H1 (cell line): ENCODE measurements around the gene SLC28A1. TPM values are rescaled to one million over a fixed set of nuclear protein-coding genes. Genes with fewer than 3 reads are reported as not detected.

Source experiments
- RNF2 ChIP-seq: fragments of 200-900, 300-1000 bp; sonication (generic); IDR thresholded peaks from 2 replicates; pipeline ENCODE4 v1.7.1; 2016; ENCODE audit warnings: borderline replicate concordance, low read depth, mild to moderate bottlenecking, antibody characterized with exemption, low read length; ENCODE audit not compliant: poor library complexity, severe bottlenecking; ENCODE audit errors: missing control alignments
- SAP30 ChIP-seq: fragments of 300-600 bp; sonication (generic); IDR thresholded peaks from 2 replicates; pipeline ENCODE4 v1.7.1; 2012; ENCODE audit warnings: low read length, moderate library complexity, mild to moderate bottlenecking, inconsistent platforms; ENCODE audit not compliant: insufficient read depth, insufficient replicate concordance
- SRF ChIP-seq: IDR thresholded peaks from 2 replicates; pipeline ENCODE4 v1.6.1; 2011; ENCODE audit warnings: mild to moderate bottlenecking, low read depth, low read length, moderate library complexity
- TCF12 ChIP-seq: IDR thresholded peaks from 2 replicates; pipeline ENCODE4 v1.6.1; 2011; ENCODE audit warnings: low read depth, mild to moderate bottlenecking, low read length
- polyA plus RNA-seq, 7 experiments: library from polyadenylated mRNA; depleted of rRNA in 3 of 7; stranded (reverse) in 5 of 7; unstranded in 2 of 7; fragments of >200 nt in 5 of 7; fragments of 200-250 nt in 2 of 7; gene quantifications; 1 replicate in 5 of 7; 2 replicates in 1 of 7; 4 replicates in 1 of 7; pipeline versions ENCODE4 v1.2.1 to v1.2.3, GENCODE V29; 2011 to 2013; ENCODE audit warnings: missing spikeins in 2 of 7, mixed read lengths in 2 of 7
- total RNA-seq: library from RNA; stranded (reverse); fragmentation: NEBNext Ultra II Directional; extraction: Animal tissue kit (Norgen Biotek cat#: 25700); gene quantifications from 2 replicates; pipeline ENCODE4 v1.2.1, GENCODE V29; 2021
- TF ChIP-seq, protein P1 (sequence below): fragments of 300-600 bp; sonication (generic); IDR thresholded peaks from 2 replicates; pipeline ENCODE4 v1.7.1; 2012; ENCODE audit warnings: low read length, moderate library complexity, mild to moderate bottlenecking, inconsistent platforms; ENCODE audit not compliant: insufficient replicate concordance

The SLC28A1 gene
- total and polyA plus RNA-seq, 2 of the 8 experiments (the other 6 are each of a cell fraction or from before 2014, with no cell fraction given): 0.09 TPM; not detected in 1

DNA sequence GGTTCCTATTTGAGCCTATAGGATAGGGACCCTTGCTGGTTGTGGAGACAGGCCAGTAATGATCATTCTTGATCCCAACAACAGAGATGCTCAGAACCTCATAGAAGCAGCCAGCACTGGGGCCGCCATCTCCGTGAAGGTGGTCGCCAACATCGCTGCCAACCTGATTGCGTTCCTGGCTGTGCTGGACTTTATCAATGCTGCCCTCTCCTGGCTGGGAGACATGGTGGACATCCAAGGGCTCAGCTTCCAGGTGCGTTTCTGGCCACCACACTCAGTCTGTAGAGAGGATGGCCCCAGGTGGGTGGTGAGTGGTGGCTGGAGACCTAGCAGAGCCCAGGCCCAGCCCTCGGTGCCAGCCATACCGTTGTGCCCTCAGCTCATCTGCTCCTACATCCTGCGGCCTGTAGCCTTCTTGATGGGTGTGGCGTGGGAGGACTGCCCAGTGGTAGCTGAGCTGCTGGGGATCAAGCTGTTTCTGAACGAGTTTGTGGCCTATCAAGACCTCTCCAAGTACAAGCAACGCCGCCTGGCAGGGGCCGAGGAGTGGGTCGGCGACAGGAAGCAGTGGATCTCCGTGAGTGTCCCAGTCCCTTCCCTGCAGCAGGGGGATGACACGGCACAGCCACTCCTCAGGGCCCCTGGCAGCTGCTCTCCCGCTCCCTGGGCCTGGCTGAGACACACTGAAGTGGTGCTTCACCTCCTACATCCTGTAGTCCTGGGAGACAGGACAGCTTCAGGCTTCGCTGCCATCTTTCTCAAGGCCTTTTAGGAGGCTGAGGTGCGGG is 50.7 kb downstream of the SLC28A1 start (continued):
- TF ChIP-seq SAP30: no peak
- TF ChIP-seq, protein P1, sequence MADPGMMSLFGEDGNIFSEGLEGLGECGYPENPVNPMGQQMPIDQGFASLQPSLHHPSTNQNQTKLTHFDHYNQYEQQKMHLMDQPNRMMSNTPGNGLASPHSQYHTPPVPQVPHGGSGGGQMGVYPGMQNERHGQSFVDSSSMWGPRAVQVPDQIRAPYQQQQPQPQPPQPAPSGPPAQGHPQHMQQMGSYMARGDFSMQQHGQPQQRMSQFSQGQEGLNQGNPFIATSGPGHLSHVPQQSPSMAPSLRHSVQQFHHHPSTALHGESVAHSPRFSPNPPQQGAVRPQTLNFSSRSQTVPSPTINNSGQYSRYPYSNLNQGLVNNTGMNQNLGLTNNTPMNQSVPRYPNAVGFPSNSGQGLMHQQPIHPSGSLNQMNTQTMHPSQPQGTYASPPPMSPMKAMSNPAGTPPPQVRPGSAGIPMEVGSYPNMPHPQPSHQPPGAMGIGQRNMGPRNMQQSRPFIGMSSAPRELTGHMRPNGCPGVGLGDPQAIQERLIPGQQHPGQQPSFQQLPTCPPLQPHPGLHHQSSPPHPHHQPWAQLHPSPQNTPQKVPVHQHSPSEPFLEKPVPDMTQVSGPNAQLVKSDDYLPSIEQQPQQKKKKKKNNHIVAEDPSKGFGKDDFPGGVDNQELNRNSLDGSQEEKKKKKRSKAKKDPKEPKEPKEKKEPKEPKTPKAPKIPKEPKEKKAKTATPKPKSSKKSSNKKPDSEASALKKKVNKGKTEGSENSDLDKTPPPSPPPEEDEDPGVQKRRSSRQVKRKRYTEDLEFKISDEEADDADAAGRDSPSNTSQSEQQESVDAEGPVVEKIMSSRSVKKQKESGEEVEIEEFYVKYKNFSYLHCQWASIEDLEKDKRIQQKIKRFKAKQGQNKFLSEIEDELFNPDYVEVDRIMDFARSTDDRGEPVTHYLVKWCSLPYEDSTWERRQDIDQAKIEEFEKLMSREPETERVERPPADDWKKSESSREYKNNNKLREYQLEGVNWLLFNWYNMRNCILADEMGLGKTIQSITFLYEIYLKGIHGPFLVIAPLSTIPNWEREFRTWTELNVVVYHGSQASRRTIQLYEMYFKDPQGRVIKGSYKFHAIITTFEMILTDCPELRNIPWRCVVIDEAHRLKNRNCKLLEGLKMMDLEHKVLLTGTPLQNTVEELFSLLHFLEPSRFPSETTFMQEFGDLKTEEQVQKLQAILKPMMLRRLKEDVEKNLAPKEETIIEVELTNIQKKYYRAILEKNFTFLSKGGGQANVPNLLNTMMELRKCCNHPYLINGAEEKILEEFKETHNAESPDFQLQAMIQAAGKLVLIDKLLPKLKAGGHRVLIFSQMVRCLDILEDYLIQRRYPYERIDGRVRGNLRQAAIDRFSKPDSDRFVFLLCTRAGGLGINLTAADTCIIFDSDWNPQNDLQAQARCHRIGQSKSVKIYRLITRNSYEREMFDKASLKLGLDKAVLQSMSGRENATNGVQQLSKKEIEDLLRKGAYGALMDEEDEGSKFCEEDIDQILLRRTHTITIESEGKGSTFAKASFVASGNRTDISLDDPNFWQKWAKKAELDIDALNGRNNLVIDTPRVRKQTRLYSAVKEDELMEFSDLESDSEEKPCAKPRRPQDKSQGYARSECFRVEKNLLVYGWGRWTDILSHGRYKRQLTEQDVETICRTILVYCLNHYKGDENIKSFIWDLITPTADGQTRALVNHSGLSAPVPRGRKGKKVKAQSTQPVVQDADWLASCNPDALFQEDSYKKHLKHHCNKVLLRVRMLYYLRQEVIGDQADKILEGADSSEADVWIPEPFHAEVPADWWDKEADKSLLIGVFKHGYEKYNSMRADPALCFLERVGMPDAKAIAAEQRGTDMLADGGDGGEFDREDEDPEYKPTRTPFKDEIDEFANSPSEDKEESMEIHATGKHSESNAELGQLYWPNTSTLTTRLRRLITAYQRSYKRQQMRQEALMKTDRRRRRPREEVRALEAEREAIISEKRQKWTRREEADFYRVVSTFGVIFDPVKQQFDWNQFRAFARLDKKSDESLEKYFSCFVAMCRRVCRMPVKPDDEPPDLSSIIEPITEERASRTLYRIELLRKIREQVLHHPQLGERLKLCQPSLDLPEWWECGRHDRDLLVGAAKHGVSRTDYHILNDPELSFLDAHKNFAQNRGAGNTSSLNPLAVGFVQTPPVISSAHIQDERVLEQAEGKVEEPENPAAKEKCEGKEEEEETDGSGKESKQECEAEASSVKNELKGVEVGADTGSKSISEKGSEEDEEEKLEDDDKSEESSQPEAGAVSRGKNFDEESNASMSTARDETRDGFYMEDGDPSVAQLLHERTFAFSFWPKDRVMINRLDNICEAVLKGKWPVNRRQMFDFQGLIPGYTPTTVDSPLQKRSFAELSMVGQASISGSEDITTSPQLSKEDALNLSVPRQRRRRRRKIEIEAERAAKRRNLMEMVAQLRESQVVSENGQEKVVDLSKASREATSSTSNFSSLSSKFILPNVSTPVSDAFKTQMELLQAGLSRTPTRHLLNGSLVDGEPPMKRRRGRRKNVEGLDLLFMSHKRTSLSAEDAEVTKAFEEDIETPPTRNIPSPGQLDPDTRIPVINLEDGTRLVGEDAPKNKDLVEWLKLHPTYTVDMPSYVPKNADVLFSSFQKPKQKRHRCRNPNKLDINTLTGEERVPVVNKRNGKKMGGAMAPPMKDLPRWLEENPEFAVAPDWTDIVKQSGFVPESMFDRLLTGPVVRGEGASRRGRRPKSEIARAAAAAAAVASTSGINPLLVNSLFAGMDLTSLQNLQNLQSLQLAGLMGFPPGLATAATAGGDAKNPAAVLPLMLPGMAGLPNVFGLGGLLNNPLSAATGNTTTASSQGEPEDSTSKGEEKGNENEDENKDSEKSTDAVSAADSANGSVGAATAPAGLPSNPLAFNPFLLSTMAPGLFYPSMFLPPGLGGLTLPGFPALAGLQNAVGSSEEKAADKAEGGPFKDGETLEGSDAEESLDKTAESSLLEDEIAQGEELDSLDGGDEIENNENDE: no peak
- TF ChIP-seq SRF: no peak
- no peak for TF ChIP-seq TCF12
- no peak for TF ChIP-seq RNF2
